Measurements from ENCODE around the gene GPC6.

GPC6 gene

DNA sequence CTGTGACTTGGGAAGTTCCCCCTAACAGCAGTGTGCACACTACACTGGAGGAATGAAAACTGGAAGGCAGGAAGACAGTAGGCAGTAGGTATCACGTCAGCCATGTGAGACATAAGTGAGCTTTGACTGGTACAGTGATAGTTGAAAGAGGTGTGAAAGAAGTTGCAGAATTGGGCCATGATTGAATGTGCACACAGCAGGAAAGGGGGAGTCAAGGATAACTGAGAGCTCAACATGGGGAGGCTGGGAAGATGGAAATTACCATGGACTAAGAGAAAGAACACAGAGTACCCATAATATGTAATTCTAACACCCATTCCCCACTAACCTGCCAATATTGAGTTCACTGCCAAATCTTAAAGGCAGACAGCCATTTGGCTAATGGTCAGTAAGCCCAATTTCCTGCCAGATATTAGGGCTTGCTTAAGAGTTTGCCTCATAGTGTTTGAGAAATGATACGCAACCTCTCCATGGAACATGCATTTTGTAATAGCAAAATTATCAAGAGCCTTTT is 931.2 kb downstream of the GPC6 start:
- no peak for DNase-seq

DNA sequence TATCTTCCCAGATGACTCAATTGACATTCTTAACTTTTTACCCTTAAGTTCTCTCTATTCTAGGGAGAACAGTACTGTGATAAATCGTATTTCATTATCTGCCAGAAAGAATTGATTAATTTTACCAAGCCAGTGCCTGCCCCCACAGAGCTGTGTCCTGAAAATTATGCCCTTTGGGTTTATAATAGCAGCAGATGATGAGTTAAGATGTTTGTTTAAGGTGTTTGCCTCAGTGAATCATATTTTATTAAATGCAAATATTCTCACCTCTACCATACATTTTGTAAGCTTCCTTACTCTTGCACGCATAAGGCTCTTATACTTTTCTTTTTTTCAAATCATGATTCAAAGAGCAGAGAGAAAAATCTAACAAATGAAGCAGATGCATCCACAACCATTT is 934.3 kb downstream of the GPC6 start:
- DNase-seq, result no peak

DNA sequence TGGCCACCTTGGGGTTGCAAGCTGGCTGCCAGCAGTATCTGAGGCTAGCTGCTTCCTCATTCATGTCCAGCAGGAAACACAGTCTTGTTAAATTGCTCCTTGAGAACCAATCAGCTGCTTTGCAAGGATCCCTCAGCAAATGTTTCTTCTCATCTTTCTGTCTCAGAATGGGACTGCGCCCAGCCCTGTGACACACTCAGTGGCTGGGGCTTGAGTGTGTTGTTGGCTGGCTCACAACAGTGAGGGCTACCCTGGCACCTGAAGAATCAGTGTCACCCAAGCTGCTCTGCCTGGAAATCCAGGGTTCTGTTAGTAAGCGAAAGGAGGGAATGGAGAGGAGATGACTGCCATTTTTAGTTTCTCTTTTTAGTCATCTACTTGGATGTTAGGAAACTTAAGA is 935.7 kb downstream of the GPC6 start:
- DNase-seq, result no peak

DNA sequence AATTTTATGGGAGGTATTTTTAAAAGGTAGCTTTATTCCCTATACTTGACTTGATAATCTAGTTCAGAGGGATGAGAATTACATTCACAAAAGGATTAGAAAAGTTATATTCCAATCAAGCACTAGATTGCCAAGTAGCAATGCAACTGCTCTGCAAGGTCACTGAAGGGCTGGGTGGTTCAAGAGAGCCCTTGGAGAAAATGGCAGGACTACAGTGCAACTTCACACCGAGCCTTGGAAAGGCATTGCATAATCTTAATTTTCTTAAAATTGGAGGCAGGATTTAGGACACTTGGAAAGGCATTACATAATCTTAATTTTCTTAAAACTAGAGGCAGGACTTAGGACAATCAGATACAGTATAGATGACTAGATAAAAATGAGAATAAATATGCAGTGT is 936.9 kb downstream of the GPC6 start:
- DNase-seq, result no peak

DNA sequence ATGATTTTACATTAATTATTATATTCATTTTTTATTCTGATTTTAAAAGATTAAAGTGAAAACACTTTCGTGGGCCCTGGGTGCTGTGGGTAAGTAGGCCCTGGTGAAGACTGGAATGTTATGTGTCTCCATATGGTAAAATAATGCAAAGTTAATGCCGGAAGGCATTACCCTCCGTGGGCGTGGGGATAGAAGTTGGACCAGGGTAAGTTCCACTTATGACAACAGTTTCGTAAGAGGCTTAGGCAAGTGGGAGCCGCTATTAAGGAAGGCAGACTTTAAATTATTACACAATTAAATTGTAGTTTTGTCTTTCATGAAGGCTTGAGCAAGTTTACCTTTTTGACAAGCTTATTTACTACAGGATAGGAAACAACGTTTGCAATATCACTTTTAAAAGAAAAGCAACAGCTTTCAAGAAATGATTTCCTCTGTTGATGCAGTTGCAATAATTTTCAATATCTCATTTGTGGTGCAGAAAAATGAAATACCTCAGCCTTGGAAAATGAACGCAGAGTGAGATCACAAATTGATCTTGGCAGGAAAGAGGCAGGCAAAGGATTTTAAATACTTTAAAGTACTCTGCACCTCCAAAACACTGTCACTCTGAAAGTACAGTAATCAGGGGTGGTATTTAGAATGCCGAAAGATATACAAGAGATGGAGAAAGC is 942.3 kb downstream of the GPC6 start:
- no peak for DNase-seq

DNA sequence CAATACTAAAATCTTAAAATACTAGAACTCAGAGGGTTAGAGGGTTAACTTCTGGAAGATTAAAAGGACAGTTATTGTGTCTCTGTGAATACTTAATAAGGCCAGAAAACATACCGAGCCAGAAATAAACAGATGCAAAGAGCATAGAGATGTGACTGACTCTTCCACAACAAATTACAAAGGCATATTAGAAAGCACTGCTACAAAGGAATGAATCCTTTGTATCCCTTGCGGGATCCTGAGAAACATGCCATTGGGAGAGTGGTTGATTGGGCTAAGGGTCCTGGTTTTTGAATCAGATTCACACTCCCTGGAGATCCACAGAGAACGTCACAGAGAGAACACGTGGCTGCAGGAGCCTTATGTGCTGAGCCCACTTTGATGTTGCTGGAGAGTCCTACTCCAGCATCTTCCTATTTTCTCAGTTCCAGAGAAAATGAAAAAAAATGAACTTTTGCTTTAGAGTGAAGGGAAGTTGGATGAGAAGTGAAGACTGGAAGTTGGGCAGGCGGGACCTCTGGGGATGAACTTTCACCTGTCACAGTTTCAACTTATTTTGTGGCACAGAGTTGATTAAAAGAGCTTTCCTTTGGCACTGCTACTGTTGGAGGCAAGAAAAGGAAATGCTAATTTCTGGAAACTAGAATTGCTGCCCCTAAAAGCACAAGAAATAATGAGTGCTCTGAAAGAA is 943.0 kb downstream of the GPC6 start:
- no peak for DNase-seq

DNA sequence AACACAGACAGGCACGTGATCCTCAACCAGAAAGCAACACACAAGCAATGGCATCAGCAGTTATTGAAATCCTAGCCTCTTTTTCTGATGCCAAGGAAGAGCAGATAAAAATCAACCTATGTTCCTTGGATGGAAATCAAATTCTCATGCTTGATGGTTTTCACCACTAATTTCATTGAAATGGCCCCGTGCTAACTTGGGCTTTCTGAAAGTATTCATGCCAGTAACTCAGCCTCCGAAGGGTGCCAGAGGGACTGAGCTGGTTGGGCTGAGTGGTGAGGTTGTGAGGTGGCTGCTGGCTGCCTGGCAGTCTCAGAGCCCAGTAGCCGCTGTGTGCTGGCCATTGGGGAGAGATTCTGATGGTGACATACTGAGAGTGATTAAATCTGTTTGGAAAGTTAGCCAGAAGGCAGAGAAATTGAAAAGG is 943.6 kb downstream of the GPC6 start:
- DNase-seq, result no peak

DNA sequence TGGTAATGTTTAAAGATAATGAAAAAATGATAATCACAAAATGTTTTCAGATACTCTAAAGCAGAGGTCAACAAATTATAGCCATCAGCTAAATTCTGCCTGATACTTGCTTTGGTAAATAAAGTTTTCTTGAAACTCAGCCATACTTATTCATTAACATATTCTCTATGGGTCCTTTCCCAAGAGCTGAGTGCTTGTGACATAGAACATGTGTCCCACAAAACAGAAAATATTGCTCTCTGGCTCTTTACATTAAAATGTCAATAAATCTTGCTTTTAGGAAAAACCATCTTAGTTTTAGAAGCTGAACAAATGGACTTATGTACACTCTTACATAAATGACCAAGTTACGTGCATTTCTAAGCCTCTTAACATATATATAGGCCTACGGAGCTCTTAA is 945.8 kb downstream of the GPC6 start:
- no peak for DNase-seq

DNA sequence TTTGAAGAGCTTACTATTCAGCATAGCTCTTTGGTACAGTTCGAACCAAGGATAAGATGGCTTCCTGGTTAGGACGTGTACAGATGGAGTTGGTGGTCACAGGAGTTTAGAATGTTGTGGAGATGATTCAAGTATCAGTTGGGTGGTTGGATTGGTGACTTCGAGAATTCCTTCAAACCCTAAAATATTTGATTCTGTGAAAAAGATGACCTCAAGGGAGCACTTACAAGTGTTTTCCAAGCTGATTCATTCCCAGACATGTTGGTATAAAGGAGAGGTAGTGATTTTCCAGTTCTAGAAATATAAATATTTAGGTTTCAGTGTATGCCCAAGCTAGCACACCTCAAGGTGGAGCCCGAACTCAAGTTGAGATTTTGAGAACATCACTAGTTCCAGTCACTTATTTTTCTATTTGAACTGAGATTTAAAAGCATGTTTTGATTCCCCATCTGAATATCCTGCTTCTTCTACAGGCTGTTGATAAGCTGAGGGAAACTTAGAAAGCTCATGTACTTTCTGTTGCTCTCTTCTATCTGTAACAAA is 946.8 kb downstream of the GPC6 start:
- DNase-seq, result no peak

DNA sequence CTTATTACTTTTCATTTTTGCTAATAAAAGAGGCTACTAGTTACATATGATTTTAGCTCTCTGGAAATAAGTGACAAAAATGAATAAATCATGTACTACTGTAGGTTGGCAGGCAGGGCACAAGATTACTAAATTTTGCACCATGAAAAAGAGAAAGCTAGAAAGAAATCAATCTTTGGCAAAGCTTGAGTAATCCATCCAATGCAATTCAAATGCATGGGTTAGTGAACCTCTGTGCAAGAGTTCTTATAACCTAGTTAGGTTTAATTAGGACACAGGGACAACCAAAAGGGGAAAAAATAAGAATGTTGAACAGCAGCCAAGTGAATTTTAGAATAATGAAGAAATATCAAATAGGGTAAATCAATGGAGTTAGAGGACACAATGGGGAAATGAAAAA is 947.4 kb downstream of the GPC6 start:
- no peak for DNase-seq

DNA sequence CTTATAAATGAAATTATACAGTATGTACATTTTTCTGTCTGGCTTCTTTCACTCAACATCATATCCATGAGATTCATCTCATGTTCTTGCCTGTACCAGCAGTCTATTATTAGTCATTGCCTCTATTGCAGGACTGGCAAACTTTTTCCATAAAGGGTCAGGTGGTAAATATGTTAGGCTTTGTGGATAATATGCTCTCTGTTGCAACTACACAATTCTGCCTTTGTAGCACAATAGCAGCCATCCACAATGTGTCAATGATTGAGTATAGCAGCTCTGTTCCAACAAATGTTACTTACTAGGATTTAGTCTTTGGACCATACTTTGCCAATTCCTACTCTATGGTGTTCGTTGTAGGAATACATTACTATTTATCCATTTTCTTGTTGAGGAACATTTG is 948.5 kb downstream of the GPC6 start:
- no peak for DNase-seq

DNA sequence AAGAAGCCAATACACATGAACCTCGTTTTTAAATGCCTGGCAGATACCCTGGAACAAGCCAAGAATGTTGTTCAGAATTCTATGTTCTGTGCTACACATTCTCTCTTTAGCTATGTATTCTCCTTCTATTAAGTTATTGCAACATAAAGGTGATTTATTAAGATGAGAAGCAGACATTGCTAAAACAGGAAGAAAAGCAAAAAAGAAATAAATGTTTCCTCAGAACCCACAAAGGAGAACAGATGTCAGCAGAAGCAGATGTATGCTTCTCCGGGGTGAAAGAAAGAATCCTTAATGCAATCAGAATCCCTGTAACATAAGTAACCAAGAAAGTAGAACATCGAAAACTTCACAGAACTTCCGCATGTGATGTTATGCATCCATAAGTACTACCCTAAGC is 950.0 kb downstream of the GPC6 start:
- no peak for DNase-seq

DNA sequence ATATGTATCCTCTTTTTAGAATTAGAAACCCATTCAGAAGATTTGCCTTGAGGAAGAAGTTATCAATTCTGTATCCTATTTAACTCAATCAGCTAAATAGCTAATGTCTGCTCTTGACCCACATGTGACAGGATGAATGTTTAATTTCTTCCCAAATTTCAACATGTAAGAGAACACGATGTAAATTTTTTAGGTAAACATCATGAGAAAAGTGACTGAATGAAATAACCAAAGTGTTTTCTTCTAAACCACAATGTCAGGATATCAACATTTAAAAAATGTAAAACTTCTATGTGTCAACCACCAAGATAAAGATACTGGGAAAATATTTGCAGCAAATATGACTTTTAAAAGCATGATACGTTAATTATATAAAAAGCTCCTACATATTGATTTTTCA is 950.4 kb downstream of the GPC6 start:
- no peak for DNase-seq

DNA sequence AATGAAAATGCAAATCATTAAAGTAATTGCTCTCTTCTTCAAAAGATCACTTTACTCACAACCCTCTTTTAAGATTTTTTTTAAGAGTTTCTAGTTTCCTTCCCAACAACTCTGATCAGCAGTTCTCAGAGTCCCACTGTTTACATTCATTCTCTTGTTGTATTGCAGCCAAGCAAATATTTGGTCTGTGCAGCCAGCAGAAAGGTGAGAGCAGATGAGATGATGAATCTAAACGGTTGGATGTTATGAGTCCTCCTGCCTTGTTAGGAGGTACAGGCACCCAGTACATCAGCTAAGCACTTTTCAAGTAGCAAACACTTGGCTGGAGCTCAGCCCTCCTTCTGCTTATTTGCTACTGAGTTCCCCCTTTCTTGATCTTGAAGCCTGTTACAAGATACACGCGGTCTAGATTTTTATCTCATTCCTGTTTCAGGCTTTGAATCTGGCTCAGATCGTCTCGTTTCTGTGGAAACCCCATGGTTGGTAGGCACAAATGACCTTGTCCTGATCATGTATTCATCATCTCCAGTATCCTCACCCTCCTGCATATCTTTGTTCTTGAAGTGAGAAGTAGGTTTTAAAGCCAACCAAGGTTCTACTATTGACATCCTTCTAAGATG is 952.1 kb downstream of the GPC6 start:
- DNase-seq, result no peak

DNA sequence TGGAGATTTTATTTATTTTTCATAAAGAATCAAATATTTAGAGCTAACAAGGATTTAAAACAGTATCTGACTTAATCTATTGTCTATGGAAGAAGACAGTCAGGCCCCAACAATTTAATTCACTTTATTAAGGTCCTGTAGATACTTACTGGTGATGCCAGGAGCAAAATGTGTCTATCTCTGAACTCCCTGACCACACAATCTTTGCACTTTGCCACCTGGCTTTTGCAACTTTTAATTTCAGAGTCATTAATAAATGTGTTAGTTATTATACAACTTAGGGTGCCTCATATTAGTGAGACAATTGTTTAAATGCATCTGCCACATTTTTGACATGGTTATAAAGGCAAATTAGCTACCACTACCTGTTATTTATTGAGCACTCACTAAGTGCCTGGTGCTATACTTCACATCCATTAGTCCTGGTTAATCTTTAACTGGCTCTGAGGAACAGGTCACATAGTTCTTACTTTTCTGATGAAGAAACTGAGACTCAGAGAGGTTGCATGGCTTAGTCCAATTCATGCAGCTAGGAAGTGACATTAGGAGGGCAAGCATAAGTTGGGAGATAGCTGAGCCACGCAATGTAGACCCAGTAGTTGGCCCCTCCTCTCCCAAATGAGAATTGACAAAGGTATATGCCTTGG is 955.0 kb downstream of the GPC6 start:
- no peak for DNase-seq

DNA sequence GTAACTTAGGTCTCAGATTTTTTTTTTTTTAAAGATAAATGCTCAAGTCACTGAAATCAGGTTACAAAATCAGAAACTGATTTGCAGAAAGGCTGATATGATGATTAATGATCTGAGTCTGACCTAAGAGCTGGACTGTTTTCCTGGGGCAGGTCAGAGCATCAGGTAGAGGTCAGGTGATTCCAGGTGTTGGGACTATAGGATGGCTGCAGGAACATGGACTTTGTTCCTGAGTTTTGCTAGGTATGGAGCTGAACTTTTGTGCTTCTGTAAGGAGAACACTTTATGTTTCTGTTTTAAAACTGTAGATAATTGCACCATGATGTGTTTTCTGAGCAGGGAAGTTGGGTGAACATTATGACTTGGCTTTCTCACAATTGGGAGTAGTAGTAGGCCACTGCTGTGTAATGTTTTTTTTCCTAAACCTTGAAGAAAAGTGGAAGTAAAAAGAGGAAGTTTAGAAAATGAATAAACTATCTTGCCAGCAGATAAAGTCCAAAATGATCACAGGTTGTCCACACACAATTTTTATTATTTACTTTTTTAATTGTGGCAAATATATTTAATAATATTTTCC is 955.7 kb downstream of the GPC6 start:
- peak; percentile 78 to 79 for DNase-seq

DNA sequence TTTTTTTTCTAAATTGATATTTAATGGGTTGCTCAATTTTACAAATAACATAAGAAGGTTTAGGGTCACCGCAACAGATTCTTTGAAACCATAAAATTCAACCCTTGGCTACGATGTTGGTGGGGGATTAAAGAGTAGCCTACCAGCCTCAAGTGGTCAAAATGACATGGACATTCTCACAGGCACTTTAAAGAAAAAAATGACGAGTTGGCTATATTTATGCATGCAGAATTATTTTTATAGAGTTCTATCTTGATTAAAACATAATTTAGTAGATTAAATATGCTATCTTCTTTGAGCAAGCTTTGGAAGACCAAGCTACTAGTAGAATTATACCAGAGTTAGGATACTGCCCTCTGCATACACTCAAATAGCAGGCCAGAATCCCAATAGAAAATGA is 959.9 kb downstream of the GPC6 start:
- no peak for DNase-seq

DNA sequence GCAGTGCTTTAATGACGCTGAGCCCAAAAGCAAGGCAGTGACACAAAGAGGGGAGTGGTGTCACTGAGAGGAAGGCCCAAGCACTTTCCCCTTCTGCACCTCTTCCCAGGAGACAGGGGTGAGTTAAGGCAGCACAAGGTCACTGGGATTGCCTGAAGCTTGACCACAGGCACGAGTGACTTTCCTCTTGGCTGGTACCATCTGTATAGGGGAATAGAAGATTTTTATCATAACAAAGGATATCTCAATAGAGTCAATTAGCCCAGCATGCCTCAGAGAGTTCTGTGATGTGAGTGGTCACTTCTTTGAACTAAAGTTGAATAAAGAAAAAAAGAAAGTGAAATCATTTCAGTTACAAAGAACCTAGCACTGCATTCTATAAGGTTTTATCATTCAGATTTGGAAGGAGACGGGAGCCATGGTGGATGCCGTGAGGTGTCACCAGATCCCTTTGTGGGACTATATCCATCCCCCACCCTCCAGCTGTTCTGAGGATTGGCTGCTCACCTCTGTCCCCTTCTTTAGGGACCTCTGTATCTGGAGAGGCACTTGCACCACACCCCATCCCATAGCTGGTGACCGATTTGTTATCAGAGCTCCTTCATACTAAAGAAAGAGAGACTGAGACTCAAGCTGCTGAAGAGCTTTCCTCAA is 961.7 kb downstream of the GPC6 start:
- no peak for DNase-seq

DNA sequence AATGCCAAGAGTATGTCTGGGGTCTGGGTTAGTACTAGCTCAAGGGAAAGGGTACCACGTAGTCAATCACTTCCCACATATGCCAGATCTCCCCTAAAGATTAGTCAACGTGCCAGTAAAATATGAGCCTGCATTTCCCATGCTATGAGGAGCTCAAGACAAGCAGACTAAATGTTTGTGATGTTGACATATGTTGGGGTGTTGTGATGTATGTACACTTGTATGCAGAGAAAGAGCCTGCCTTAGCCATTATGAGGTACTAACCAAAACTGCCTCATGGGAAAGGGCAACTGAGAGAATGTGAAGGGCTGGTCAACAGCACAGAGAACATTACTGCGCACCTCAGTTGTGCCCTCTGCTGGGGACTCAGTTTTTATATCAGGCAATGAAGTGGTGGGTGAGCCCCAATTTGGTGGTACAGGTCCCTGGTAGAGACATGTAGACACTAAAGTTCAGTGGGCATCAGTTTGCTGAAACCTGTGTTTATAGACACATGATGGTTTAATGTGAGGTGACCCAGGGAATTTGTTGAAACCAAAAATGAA is 965.9 kb downstream of the GPC6 start:
- peak; percentile 15 to 33 for DNase-seq

DNA sequence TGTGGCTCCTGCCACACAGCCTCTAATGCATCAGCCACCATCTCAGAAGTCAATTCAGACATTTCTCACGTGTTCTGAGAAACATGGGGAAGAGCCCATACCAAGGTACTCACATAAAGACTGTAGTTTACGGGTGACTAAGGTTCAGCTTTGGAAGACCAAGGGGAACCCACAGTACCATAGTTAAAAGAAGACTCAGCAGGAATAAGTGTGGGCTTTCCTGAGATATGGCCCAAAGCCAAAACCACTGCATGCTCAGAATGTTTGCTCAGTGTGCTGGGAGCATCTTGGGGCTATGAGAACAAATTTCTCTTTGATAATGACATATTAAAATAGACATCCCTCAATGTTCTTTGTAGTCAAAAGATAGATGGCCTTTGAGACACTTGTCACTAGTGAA is 969.1 kb downstream of the GPC6 start:
- no peak for DNase-seq

DNA sequence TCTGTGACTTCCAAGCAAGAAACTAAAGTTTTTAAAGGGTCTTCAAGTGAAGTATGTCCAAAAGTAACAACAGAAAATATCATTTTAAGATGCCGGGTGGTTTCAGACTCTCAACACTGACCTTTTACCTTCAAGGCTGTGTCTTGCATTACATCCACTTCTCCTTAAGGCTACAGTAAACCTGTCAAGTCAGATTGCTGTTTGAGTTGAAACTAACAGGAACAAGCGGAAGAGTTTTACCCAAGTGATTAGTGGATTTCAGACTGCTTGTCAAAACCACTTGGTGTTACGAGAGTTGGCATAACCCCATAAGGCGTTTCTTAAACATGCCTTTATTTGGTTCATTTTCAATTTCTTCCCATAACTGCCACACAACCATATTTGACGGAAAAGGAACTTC is 969.8 kb downstream of the GPC6 start:
- DNase-seq, result no peak

DNA sequence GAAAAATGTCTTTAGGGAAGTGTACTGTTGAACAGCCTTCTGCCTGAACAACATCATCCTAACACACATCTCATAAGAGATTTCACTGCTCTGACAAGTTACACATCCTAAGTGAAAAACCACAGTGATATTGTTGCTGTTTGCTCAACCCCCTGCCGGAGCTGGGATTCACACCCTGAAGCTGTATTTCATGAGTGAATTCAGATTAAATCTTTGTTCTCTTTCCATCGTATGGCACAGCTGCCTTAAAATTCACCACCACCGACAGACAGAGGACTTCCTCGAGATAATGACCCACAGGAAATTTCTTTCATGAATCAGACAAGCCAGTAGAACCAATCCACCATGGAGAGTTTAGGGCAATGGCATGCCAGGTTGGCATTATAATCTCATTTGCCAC is 972.1 kb downstream of the GPC6 start:
- no peak for DNase-seq
